ENCODE data around the gene PDS5A.

The PDS5A gene

GRCh38 chr4:39792529-39792928 is 185.2 kb downstream of the PDS5A start:
- H3K27me3 ChIP-seq (ENCODE audit: insufficient read depth, poor library complexity, severe bottlenecking): no peaks in the 10 kb centered on the region
- no peak for DNase-seq (ENCODE audit: low read depth in 1 of 2, low spot score in 1 of 2)

GRCh38 chr4:39792128-39792527 is 185.6 kb downstream of the PDS5A start:
- Histone ChIP-seq H3K27ac (replicated peaks) (no peak overlapping the region), H3K27me3 (ENCODE audit: insufficient read depth, poor library complexity, severe bottlenecking) (no peaks in the 10 kb centered on the region), H3K4me3 (replicated peaks; ENCODE audit: insufficient read depth, low read length) (no peak overlapping the region)
- no peak for TF ChIP-seq CTCF (IDR thresholded peaks at IDR 0.05; ENCODE audit: insufficient read depth, low read length)
- no peak for TF ChIP-seq SPI1 (IDR thresholded peaks at IDR 0.05; ENCODE audit: borderline replicate concordance, low read depth)
- TF ChIP-seq REST (IDR thresholded peaks at IDR 0.05; ENCODE audit: insufficient replicate concordance, low read depth): no peak
- TF ChIP-seq GABPA (IDR thresholded peaks at IDR 0.05; ENCODE audit: low read depth): no peak
- TF ChIP-seq POLR2AphosphoS5 (IDR thresholded peaks at IDR 0.05; ENCODE audit: low read depth): no peak
- DNase-seq (ENCODE audit: low read depth in 1 of 2, low spot score in 1 of 2): no peak

More at GRCh38 chr4:39792529-39792928, 185.2 kb downstream of the PDS5A start:
- H3K27ac ChIP-seq (replicated peaks): no peak overlapping the region
- TF ChIP-seq POLR2AphosphoS5 (IDR thresholded peaks at IDR 0.05; ENCODE audit: low read depth) (no peak), SPI1 (IDR thresholded peaks at IDR 0.05; ENCODE audit: borderline replicate concordance, low read depth) (no peak), CTCF (IDR thresholded peaks at IDR 0.05; ENCODE audit: insufficient read depth, low read length) (no peak), REST (IDR thresholded peaks at IDR 0.05; ENCODE audit: insufficient replicate concordance, low read depth) (no peak), GABPA (IDR thresholded peaks at IDR 0.05; ENCODE audit: low read depth) (no peak)
- H3K4me3 ChIP-seq (replicated peaks; ENCODE audit: insufficient read depth, low read length): no peak overlapping the region

DNA sequence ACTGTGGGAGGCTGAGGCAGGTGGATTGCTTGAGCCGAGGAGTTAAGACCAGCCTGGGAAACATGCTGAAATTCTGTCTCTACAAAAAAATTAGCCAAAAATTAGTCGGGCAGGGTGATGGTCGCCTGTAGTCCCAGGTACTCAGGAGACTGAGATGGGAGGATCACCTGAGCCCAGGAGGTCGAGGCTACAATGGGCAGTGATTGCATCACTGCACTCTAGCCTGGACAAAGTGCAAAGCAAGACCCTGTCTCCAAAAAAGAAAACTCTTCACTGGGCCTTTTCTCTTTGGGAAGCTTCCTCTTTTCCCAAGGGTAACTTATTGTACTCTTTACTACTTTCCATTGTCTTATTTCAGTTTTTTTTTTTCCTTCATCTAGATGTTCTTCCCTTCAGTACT is 190.9 kb downstream of the PDS5A start:
- Histone ChIP-seq H3K4me3 (replicated peaks; ENCODE audit: insufficient read depth, low read length) (no peak overlapping the region), H3K27ac (replicated peaks) (no peak overlapping the region), H3K27me3 (ENCODE audit: insufficient read depth, poor library complexity, severe bottlenecking) (no peaks in the 10 kb centered on the region)
- TF ChIP-seq REST (IDR thresholded peaks at IDR 0.05; ENCODE audit: insufficient replicate concordance, low read depth) (no peak), POLR2AphosphoS5 (IDR thresholded peaks at IDR 0.05; ENCODE audit: low read depth) (no peak), GABPA (IDR thresholded peaks at IDR 0.05; ENCODE audit: low read depth) (no peak)
- DNase-seq (ENCODE audit: low read depth in 1 of 2, low spot score in 1 of 2): no peak

Measured in HL-60 (cell line).